ENCODE results near the gene FYCO1. TPM values are rescaled to one million over a fixed set of nuclear protein-coding genes. Genes with fewer than 3 reads are reported as not detected.
A peak's percentile ranks its signal among the peaks of the same experiment; 100 is the strongest.

Gene FYCO1
- total and polyA plus RNA-seq, 5 experiments from 2014 or later, result 1.7 to 28.4 (median 6.0) TPM

DNA sequence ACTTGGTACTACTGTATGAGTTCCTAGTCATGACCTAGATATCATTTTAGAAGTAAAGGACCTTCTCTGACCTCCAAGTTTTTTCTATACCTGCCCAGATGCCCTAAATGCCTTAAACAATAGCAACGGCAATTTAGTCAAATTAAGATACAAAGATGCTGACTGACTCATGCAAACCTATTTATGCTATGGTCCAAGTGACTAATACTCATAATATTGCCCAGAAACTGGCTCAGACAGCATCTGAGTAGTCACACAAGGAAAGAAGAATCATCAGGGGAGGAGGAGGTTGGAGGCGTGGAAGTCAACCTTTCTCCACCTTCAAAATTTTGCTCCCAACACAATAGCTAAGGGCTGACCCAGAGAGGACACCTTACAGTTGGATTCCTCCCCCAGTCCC lies 6.8 kb downstream of the FYCO1 start:
- peaks cover 38 to 73% (median 70%) of the 10 kb centered on the region in 4 donors for H3K4me1 Mint-ChIP-seq
- ATAC-seq, result no peak
- H3K4me3 Mint-ChIP-seq, result no peak overlapping the region
- H3K36me3 Mint-ChIP-seq, result peaks cover 0 to 36% (median 11%) of the 10 kb centered on the region in 3 donors
- H3K9me3 Mint-ChIP-seq, result no peaks in the 10 kb centered on the region
- H3K27ac Mint-ChIP-seq, result peak overlapping the region in 2 of 10 donors; percentile 11 to 38
- H3K27me3 Mint-ChIP-seq, result no peaks in the 10 kb centered on the region
- no peak for DNase-seq
- POLR2A ChIA-PET, result interaction anchor here (0.6 kb wide), 1 partner anchor 263 kb away, joined by 4 read pairs; no protein-coding TSS in a partner anchor

DNA sequence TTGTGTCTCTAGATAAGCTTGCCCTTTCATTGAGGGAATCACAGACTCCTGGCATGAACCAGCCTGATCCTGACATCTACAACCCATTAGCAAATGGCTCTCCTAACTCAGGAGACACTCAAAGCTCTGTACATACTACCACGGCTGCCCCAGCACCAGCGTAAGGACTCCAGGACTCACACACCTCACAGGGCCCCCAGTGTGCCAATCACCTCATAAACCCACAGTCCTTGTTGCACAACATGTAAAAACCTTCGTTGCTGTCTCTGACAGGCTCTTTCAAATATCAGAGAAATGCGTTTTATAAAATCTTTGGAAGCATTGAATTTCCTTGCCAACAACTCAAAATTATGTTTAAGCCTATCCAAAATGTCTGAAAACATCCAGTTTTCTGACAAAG lies 7.3 kb downstream of the FYCO1 start:
- no peak for ATAC-seq
- H3K36me3 Mint-ChIP-seq, result peaks cover 0 to 40% (median 15%) of the 10 kb centered on the region in 3 donors
- H3K27ac Mint-ChIP-seq, result peak overlapping the region in 3 of 10 donors; percentile 22 to 86 (median 38)
- H3K4me3 Mint-ChIP-seq, result no peak overlapping the region
- H3K4me1 Mint-ChIP-seq, result peaks cover 38 to 69% (median 66%) of the 10 kb centered on the region in 4 donors
- H3K27me3 Mint-ChIP-seq, result no peaks in the 10 kb centered on the region
- DNase-seq, result no peak
- POLR2A ChIA-PET, result no interaction called here
- H3K9me3 Mint-ChIP-seq, result no peaks in the 10 kb centered on the region

DNA sequence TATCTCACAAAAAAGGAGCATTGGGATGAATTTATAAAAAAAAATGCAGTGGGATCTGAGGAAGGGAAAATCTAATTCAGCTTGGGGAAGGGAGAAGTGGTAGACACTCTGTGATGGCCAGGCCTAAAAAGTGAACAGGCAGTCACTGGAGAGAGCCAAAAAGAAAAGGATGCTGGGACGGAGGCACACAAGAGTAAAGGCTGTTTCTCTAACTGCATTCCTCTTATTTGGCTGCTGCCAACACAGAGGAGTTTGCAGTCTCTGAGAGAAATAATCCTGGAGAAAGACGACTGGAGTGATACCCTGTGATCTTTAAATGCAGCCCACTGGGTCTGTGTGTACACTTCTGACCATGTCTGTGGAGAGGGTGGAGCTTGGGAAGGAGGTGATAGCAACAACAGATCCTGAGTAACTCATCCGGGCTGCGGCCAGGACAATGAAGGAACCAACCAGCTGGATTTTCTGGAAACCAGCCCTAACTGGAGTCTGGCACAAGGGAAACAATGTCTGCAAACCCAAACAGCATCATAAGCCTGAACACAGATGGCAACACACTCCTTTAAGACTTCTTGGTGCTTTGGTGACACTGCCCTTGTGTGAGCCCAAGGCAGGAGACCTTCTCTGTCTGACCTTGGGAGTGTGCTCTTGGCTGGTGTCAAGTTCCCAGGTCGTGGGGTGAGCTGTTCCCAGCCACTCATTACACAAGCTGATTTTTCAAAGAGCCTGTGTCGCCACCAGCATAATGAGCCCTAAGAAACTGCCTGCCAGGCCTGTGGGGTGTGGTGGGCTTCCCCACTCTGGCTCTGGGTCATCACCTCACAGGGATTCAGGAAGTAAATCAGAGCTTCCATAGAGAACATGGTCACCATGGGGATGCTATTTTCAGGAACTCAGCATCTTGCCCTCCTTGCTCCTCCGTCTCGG lies 8.0 kb downstream of the FYCO1 start:
- DNase-seq (no peak), ATAC-seq (no peak)
- H3K27ac Mint-ChIP-seq, result peak overlapping the region in 5 of 10 donors; percentile 22 to 86 (median 46)
- POLR2A ChIA-PET, result no interaction called here
- H3K27me3 Mint-ChIP-seq, result no peaks in the 10 kb centered on the region
- H3K4me1 Mint-ChIP-seq, result peaks cover 32 to 62% (median 59%) of the 10 kb centered on the region in 4 donors
- H3K4me3 Mint-ChIP-seq, result no peak overlapping the region
- no peaks in the 10 kb centered on the region for H3K9me3 Mint-ChIP-seq
- H3K36me3 Mint-ChIP-seq, result peaks cover 0 to 47% (median 21%) of the 10 kb centered on the region in 3 donors

DNA sequence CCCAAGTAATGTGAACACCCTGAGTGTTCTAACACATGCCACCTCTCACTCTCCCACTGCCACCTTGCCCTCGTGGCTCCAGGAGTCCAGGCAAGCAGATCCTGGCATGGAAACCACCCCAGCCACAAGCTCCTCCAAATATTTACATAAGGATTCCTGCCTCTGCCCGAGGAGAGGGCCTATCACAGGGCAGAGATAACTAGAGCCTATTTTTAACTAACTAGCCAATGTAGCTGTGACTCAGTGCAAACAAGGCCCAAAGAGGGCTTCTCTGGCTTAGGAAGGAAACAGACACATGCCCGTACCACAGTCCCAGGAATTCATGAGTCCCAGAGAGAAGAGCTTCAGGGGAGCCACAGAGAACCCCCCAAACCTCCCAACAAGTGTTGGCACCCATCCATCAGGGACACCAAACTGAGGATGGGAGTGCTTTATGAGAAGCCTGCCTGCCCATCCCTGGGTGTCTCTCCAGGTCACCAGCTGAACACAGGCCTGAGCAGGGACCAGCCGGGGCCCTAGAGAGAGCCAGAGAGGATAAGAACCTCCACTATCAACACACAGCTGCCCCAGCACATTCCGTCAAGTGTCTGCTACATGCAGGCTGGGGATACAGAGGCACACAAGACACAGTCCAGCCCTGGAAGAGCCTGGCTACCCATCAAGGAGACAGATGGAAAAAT lies 9.2 kb downstream of the FYCO1 start:
- peaks cover 25 to 50% (median 47%) of the 10 kb centered on the region in 4 donors for H3K4me1 Mint-ChIP-seq
- H3K36me3 Mint-ChIP-seq, result peaks cover 0 to 56% (median 24%) of the 10 kb centered on the region in 3 donors
- H3K27ac Mint-ChIP-seq, result peak overlapping the region in 5 of 10 donors; percentile 10 to 84 (median 45)
- no peak for ATAC-seq
- POLR2A ChIA-PET, result interaction anchor here (1.0 kb wide), 1 partner anchor 10 kb away, joined by 3 read pairs; the partner anchor contains the start of gene FYCO1
- DNase-seq, result no peak
- no peaks in the 10 kb centered on the region for H3K27me3 Mint-ChIP-seq
- no peaks in the 10 kb centered on the region for H3K9me3 Mint-ChIP-seq
- no peak overlapping the region for H3K4me3 Mint-ChIP-seq

DNA sequence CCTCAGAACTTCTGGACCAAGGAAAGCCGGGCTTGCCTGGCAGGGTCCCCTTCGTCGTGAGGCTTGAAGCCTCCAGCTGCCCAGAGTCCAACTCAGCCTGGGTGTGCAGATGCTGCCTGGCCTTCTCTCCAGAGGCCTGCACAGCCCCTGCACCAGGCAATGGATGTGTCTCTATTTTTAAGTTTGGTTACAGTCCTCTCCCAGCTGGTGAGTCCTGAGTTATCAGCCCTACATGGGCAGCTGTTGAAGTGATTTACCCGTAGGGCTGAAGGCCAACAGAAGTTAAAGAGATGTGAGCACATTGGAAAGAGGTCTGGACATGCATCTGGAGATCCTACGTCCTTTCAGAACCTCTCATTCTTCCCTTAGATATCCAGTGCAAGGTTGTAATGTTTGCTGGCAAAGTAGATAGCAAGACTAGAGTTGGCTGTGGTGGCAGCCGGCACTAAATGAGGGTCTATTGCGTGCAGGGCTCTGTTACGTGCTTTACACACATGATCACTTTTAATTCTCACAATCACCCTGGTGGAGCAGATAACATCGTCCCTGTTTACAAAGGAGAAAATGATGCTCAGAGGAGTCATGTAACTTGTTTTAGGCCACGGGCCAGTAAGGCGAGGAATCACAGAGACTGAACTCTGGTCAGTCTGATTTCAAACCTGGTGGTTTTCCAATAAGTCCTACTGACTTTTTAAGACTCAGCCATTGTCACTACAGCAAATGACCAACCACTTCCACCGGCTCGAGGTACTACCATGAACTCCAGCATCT lies 9.9 kb downstream of the FYCO1 start:
- H3K36me3 Mint-ChIP-seq, result peaks cover 0 to 61% (median 31%) of the 10 kb centered on the region in 3 donors
- no peaks in the 10 kb centered on the region for H3K27me3 Mint-ChIP-seq

DNA sequence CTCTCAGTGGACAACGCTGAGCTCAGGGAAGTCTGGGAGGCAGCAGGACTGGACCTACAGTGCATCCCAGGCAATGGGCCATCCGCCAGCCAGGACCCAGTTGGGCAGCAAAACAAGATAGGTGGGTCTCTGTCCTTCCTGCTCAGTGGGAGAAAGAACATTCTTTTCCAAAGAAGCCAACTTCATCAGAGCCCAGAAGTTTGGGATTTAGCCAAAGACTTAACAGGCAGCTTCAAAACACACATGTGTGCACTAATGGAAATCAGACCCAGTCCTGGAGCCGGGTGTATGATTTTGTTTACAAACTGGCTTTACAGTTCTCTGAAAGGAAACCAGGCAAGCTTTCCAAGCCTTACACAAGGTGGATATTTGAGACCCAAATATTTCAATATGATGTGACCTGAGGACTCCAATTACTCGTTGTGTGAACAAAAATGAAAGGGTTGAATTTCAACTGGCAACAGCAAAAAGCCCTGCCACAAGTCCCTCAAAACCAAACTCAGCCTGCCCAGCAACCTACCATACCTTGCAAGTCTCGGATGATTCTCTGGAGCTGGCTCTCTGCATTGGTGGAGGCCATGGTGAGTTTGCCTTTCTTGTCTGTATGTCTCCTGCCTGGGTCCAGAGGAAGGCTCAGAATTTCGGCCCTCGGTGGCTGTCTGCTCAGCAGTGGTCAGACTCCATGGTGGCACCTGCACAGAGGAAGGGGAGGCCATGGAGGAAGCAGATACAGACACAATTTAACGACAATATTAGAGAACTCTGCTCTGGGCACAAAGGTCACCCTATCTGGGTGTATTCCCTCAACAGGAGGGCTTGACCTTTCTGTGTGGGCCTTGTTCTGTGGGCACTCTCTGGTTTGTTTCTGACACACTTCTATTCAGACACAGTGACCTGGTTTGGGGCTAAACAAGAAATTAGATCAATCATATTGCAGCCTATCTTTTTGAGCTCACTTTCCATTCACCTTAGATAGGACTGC lies 11.0 kb downstream of the FYCO1 start:
- POLR2A ChIA-PET, result no interaction called here
- no peak overlapping the region for H3K4me3 Mint-ChIP-seq
- DNase-seq (no peak), ATAC-seq (no peak)
- H3K9me3 Mint-ChIP-seq, result no peaks in the 10 kb centered on the region
- peaks cover 0 to 63% (median 31%) of the 10 kb centered on the region in 3 donors for H3K36me3 Mint-ChIP-seq
- no peaks in the 10 kb centered on the region for H3K27me3 Mint-ChIP-seq
- peak overlapping the region in 2 of 10 donors; percentile 78 to 91 for H3K27ac Mint-ChIP-seq
- H3K4me1 Mint-ChIP-seq, result peaks cover 21 to 52% (median 39%) of the 10 kb centered on the region in 4 donors

More for the DNA sequence above, 9.9 kb downstream of the FYCO1 start:
- H3K9me3 Mint-ChIP-seq, result no peaks in the 10 kb centered on the region
- ATAC-seq, result no peak
- no peak for DNase-seq
- peaks cover 27 to 52% (median 46%) of the 10 kb centered on the region in 4 donors for H3K4me1 Mint-ChIP-seq
- H3K4me3 Mint-ChIP-seq, result peak overlapping the region in 1 of 10 donors; percentile 10
- peak overlapping the region in 4 of 10 donors; percentile 26 to 64 (median 44) for H3K27ac Mint-ChIP-seq
- POLR2A ChIA-PET, result interaction anchor here (1.0 kb wide), 1 partner anchor 10 kb away, joined by 3 read pairs; the partner anchor contains the start of gene FYCO1

DNA sequence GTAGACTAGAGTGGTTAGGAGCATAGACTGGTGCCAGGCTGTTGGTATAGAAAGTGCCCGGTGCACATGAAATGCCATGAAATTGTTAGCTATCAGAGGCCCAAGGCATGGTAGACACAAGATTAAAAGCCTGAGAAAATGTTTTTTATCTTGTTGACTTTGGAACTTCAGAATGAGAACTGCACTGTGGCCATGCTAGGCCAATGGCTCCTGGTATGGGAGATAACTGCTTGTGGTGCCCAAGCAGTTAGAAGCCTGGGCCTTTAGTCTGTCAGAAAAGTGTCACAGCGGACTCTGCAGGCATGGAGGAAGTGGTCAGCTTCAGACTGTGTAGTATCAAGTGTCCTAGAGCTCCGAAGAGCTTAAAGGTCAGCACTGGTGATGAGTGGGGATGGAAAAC lies 11.9 kb downstream of the FYCO1 start:
- no peaks in the 10 kb centered on the region for H3K27me3 Mint-ChIP-seq
- no peak for DNase-seq
- peak overlapping the region in 1 of 10 donors; percentile 91 for H3K27ac Mint-ChIP-seq
- H3K4me1 Mint-ChIP-seq, result peaks cover 21 to 51% (median 40%) of the 10 kb centered on the region in 4 donors
- peaks cover 0 to 70% (median 39%) of the 10 kb centered on the region in 3 donors for H3K36me3 Mint-ChIP-seq
- no peaks in the 10 kb centered on the region for H3K9me3 Mint-ChIP-seq
- no peak for ATAC-seq
- POLR2A ChIA-PET, result interaction anchor here (2.0 kb wide), 1 partner anchor 11 kb away, joined by 5 read pairs; the partner anchor contains the start of gene FYCO1
- H3K4me3 Mint-ChIP-seq, result no peak overlapping the region

DNA sequence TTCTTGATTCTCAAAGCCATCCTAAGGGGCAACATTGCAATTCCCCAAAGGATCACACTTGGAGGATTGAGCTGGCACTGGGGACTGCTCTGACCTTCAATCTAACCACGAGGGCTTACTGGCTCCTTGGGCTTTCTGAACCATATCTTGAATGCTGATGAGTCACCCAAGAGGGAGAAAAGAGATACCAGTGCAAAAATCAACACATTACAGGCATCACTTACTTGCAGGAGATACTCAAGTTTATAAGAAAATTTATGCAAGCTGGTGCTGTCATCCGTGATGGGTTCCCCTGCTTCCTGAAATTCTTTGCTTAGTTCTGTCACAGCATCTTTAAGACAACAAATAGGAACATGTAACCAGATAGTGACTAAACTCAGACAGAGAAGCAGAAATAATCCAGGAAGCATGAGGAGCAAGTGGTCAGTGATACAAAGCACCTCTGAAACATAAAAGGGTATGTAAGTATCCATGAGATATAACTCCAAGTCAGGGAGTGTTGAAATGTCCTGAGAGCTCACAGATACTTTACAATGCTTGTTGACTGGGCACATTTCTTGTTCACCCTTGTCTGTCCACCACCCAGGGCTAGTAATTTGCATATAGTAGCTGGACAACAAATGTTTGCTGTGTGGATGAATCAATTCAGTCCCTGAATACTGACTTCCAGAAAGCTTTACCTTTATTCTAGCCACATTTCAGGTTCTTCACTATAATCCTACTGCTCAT lies 14.1 kb downstream of the FYCO1 start:
- ATAC-seq, result no peak
- Mint-ChIP-seq H3K27ac (peak overlapping the region in 4 of 10 donors; percentile 5 to 66 (median 32)), H3K4me1 (peaks cover 21 to 54% (median 40%) of the 10 kb centered on the region in 4 donors), H3K9me3 (no peaks in the 10 kb centered on the region), H3K27me3 (no peaks in the 10 kb centered on the region), H3K4me3 (no peak overlapping the region), H3K36me3 (peaks cover 0 to 75% (median 43%) of the 10 kb centered on the region in 3 donors)
- DNase-seq, result no peak
- POLR2A ChIA-PET, result interaction anchor here (1.3 to 2.0 kb wide), 3 partner anchors 14 to 84 kb away, joined by 3 to 5 read pairs (median 3); partner anchors contain the start of gene FYCO1

DNA sequence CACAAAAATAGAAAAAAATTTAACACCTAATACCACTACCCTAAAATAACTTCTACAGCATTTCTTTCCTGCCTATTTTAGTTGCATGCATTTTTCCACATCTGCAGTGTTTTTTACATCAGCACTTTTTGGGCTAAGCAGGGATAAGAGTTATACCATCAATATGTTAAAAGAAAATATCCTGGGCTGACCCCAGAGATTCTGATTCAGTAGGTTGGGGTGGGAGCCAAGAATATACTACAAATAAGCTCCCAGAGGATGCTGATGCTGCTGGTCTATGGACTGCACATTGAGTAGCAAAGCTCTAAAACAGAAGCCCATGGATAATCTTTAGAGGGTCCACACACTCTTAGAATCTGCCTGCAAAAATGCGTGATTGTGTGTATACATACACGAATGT lies 14.8 kb downstream of the FYCO1 start:
- Mint-ChIP-seq H3K4me3 (no peak overlapping the region), H3K9me3 (no peaks in the 10 kb centered on the region), H3K4me1 (peaks cover 27 to 57% (median 43%) of the 10 kb centered on the region in 4 donors), H3K27me3 (no peaks in the 10 kb centered on the region), H3K27ac (peak overlapping the region in 2 of 10 donors; percentile 53 to 61), H3K36me3 (peaks cover 0 to 75% (median 45%) of the 10 kb centered on the region in 3 donors)
- POLR2A ChIA-PET, result interaction anchor here (1.3 kb wide), 1 partner anchor 84 kb away, joined by 3 read pairs; no protein-coding TSS in a partner anchor
- ATAC-seq (no peak), DNase-seq (no peak)

DNA sequence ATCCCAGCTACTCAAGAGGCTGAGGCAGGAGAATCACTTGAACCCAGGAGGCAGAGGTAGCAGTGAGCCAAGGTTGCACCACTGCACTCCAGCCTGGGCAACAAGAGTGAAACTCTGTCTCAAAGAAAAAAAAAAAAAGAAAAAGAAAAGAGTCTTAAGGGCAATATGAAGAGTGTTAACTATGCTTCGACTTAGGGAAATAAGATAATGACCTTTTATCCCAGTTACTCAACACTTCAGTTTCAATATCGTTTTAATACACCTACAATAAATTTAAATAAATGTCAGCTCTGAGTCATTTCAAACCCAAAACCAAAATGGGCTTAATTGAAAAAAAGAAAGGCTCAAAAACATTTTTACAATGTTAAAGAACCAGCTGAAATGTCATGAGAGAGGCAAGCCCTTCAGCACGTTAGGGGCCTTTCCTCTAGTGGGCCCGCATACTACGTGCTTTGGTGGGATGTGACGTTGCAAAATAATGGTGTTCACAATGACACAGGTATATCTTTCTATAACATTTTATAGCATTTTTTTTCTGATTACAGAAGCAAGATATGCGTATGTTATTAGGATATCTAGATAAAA lies 15.3 kb downstream of the FYCO1 start:
- H3K36me3 Mint-ChIP-seq, result peaks cover 0 to 77% (median 45%) of the 10 kb centered on the region in 3 donors
- no peaks in the 10 kb centered on the region for H3K27me3 Mint-ChIP-seq
- no peaks in the 10 kb centered on the region for H3K9me3 Mint-ChIP-seq
- H3K4me3 Mint-ChIP-seq, result peak overlapping the region in 1 of 10 donors; percentile 10
- POLR2A ChIA-PET, result interaction anchor here (1.3 kb wide), 2 partner anchors 13 to 85 kb away, joined by 3 read pairs; no protein-coding TSS in a partner anchor
- ATAC-seq (no peak), DNase-seq (no peak)
- H3K27ac Mint-ChIP-seq, result peak overlapping the region in 3 of 10 donors; percentile 61 to 66 (median 63)
- peaks cover 30 to 59% (median 48%) of the 10 kb centered on the region in 4 donors for H3K4me1 Mint-ChIP-seq
